Psoas muscle (tissue), 8 donors: ENCODE data around the gene PLCXD3. TPM values are rescaled to one million over a fixed set of nuclear protein-coding genes. Genes with fewer than 3 reads are reported as not detected.

ENCODE experiments used
- ATAC-seq, 4 donors: fragments of 200-7000 bp; cut with Tn5 transposase; one replicate each; pipeline ENCODE4 v1.9.1; 2020; ENCODE audit warnings: moderate library complexity in 3 of 4, mild to moderate bottlenecking in 2 of 4
- DNase-seq, 2 donors: peaks; one replicate each; pipeline ENCODE4 v3.0.0-alpha.2; 2020
- H3K27ac ChIP-seq: fragments of 200-600 bp; one replicate; pipeline ENCODE4 v1.8.0; 2022
- H3K27me3 ChIP-seq, 3 donors: fragments of 200-600 bp in 1 of 3; one replicate each; pipeline versions ENCODE4 v1.6.1 to v1.8.0; 2013 to 2022; ENCODE audit warnings: low read length in 2 of 3, mild to moderate bottlenecking in 2 of 3, moderate library complexity in 1 of 3; ENCODE audit not compliant: insufficient read depth in 3 of 3
- H3K36me3 ChIP-seq, 2 donors: fragments of 200-600 bp in 1 of 2; one replicate each; pipeline versions ENCODE4 v1.6.1 to v1.8.0; 2013 to 2022; ENCODE audit warnings: low read depth in 1 of 2, mild to moderate bottlenecking in 1 of 2, moderate library complexity in 1 of 2; ENCODE audit not compliant: insufficient read depth in 1 of 2
- H3K4me1 ChIP-seq: fragments of 200-600 bp; one replicate; pipeline ENCODE4 v1.8.0; 2022
- H3K4me3 ChIP-seq: fragments of 200-600 bp; one replicate; pipeline ENCODE4 v1.8.0; 2022; ENCODE audit warnings: mild to moderate bottlenecking
- H3K9me3 ChIP-seq: fragments of 200-600 bp; one replicate; pipeline ENCODE4 v1.8.0; 2022
- WGBS, 3 donors: extraction: QIAGEN DNeasy Blood & Tissue Kit; methylation state at CpG; one replicate each; pipeline versions ENCODE4 v1.1.6 to v1.1.7; 2013; 5-methylcytosine and 5-hydroxymethylcytosine counted together
- intact Hi-C, 2 donors: fragments of 100-400 bp; cut with DNase I; formaldehyde crosslinking; loops; one replicate each; pipeline versions ENCODE4 v1.11.0 to v1.14.2; 2022
- polyA plus RNA-seq, 3 donors: library from polyadenylated mRNA; stranded (reverse); fragments of 200-250 nt; gene quantifications; one replicate each; pipeline ENCODE4 v1.2.3, GENCODE V29; 2013
- total RNA-seq, 4 donors: library from RNA; stranded (reverse); fragmentation: NEBNext Ultra II Directional in 2 of 4; extraction: Animal tissue kit (Norgen Biotek cat#: 25700) in 2 of 4; gene quantifications; one replicate each; pipeline versions ENCODE4 v1.2.1 to v1.2.4, GENCODE V29; 2021 to 2023
- TF ChIP-seq, protein P1 (sequence below): fragments of 200-600 bp; IDR thresholded peaks from one replicate; pipeline ENCODE4 v1.8.0; 2022; ENCODE audit warnings: antibody characterized with exemption
- donor health status: healthy with polysubstance abuse.
- donor health status: DM: no; HTN: no; CAD: no; lungs with moderate emphysema.
- donor health status: Bipolar disorder and iron deficiency.
- donor health status: healthy.
- donor health status: DM: yes; HTN: yes; CAD: no.
- donor health status: DM: no; HTN: no; CAD: no.
- donor health status: DM: no; HTN: no; CAD: no.
- donor health status: DM: yes; HTN: yes; CAD: no.

Gene PLCXD3
- total and polyA plus RNA-seq, 7 donors: 0.12 to 0.73 (median 0.22) TPM

DNA sequence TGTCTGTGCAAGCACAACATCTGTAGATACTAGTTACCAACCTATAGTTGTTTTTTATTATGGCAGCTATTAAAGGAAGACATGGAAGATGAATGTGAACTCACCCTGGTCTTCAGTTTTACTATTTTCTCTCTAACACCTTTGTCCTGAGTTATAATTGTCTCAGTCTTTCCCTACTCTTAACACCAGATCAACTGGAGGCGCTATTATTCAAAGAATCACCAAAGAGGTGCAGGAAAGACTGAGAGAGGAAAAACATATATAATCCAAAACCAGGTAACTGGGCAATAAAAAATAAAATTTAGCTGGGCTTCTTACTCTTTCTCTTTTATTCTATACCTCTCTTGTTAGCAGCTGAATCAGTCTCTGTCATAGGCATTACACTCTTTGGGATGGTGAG, 162.8 kb downstream of the PLCXD3 start:
- ATAC-seq: no peak
- intact Hi-C loops: no loop called here
- no peaks in the 10 kb centered on the region for H3K36me3 ChIP-seq
- no peak for DNase-seq
- no peak overlapping the region for H3K4me3 ChIP-seq
- no peaks in the 10 kb centered on the region for H3K27me3 ChIP-seq
- H3K4me1 ChIP-seq: no peaks in the 10 kb centered on the region
- TF ChIP-seq, protein P1, sequence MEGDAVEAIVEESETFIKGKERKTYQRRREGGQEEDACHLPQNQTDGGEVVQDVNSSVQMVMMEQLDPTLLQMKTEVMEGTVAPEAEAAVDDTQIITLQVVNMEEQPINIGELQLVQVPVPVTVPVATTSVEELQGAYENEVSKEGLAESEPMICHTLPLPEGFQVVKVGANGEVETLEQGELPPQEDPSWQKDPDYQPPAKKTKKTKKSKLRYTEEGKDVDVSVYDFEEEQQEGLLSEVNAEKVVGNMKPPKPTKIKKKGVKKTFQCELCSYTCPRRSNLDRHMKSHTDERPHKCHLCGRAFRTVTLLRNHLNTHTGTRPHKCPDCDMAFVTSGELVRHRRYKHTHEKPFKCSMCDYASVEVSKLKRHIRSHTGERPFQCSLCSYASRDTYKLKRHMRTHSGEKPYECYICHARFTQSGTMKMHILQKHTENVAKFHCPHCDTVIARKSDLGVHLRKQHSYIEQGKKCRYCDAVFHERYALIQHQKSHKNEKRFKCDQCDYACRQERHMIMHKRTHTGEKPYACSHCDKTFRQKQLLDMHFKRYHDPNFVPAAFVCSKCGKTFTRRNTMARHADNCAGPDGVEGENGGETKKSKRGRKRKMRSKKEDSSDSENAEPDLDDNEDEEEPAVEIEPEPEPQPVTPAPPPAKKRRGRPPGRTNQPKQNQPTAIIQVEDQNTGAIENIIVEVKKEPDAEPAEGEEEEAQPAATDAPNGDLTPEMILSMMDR: no peak
- no peaks in the 10 kb centered on the region for H3K9me3 ChIP-seq
- 88 to 90% (median 89%) methylated on average over 1 of the region's 1 CpG for WGBS, 3 donors
- no peak overlapping the region for H3K27ac ChIP-seq

DNA sequence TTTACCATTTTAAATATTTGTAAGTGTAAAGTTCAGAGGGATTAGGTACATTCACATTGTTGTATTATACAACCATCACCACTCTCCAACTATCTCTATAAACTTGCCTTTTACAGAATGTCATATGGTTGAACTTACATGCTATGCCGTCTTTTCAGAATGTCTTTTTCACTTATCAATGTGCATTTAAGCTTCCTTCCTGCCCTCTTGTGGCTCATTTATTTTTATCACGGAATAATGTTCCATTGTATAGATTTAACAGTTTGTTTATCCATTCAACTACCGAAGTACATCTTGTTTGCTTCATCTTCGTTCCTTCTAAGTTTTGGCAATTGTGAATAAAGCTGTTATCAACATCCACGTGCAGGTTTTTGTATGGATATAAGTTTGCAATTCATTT, 163.8 kb downstream of the PLCXD3 start:
- Histone ChIP-seq H3K9me3 (no peaks in the 10 kb centered on the region), H3K27me3 (no peaks in the 10 kb centered on the region), H3K27ac (no peak overlapping the region), H3K4me3 (no peak overlapping the region), H3K36me3 (no peaks in the 10 kb centered on the region), H3K4me1 (no peaks in the 10 kb centered on the region)
- TF ChIP-seq, protein P1: no peak
- DNase-seq: no peak
- intact Hi-C loops: no loop called here
- no peak for ATAC-seq
- 52 to 58% (median 54%) methylated on average over 5 of the region's 5 CpGs for WGBS, 3 donors

DNA sequence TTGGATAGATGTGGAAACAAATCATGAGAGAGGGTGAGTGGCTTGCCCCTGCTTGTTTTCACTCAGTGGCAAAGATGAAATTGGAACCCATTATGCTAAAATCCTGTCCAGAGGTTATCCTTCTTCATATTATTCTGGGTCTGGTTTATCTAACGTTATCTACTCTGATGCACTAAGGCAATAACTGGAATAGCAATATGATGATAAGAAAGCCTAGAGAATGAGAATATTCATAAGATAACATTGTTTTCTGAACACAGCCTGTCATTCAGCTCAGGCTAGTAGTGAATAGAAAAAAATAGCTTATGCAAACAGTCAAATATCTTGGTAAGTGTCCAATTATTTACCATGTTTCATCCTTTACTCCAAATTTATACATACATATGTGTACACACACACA, 165.1 kb downstream of the PLCXD3 start:
- no peaks in the 10 kb centered on the region for H3K27me3 ChIP-seq
- ATAC-seq (no peak), DNase-seq (no peak)
- H3K4me1 ChIP-seq: no peaks in the 10 kb centered on the region
- H3K36me3 ChIP-seq: no peaks in the 10 kb centered on the region
- 53 to 69% (median 60%) methylated on average over 1 of the region's 1 CpG for WGBS, 3 donors
- intact Hi-C loops: no loop called here
- H3K4me3 ChIP-seq: no peak overlapping the region
- TF ChIP-seq, protein P1: no peak
- no peaks in the 10 kb centered on the region for H3K9me3 ChIP-seq
- H3K27ac ChIP-seq: no peak overlapping the region

DNA sequence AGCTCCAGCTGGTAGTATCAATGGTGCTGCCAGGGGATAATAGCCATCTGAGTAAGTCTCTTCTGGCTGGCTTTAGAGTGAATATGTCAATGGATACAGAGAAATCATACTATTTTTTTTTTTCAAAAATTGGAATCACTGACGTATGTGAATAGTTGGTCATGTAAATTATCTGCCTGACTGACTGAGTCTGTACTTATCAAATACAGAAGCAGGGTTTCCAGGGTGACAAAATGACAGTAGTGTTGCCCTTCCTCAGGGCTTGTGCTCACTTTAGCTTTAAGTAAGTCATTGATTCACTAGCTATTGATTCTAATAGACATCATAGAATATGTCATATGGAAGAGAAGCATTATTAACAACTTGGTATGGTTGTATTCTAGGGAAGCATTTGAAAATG, 171.1 kb downstream of the PLCXD3 start:
- TF ChIP-seq, protein P1: no peak
- ATAC-seq: no peak
- Histone ChIP-seq H3K27me3 (no peaks in the 10 kb centered on the region), H3K4me3 (no peak overlapping the region), H3K9me3 (no peaks in the 10 kb centered on the region), H3K4me1 (no peaks in the 10 kb centered on the region), H3K36me3 (no peaks in the 10 kb centered on the region), H3K27ac (no peak overlapping the region)
- intact Hi-C loops: no loop called here
- WGBS, 3 donors: 77 to 87% (median 81%) methylated on average over 1 of the region's 1 CpG
- no peak for DNase-seq

DNA sequence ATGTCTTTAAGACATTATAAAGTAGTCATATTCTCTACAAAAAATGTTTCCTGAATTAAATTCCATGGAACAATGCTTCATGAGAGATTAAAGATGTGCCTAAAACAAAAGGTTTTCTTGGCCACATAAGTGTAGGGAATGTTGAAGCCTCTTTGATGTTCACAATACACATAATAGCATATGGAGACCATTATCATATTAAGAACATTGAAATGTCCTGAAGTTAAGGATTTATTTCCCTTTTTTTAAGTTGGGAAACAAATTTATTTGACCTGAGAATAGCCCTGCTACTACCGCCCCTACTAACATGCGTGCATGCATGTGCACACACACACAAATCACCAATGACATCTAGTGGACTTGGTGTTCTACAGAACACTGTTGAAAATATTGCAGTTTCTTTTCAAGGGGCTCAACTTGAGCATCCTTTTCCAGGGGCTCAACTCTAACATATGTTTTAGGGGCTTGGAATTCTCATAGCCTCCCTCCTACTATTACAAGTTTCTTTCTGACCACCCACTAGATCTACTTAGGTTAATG, 172.2 kb downstream of the PLCXD3 start:
- DNase-seq: no peak
- no peaks in the 10 kb centered on the region for H3K36me3 ChIP-seq
- H3K27ac ChIP-seq: no peak overlapping the region
- no peak for ATAC-seq
- intact Hi-C loops: no loop called here
- H3K4me1 ChIP-seq: no peaks in the 10 kb centered on the region
- H3K4me3 ChIP-seq: no peak overlapping the region
- H3K9me3 ChIP-seq: no peaks in the 10 kb centered on the region
- TF ChIP-seq, protein P1: no peak
- no peaks in the 10 kb centered on the region for H3K27me3 ChIP-seq
- 32 to 52% (median 34%) methylated on average over 2 of the region's 2 CpGs for WGBS, 3 donors
